ENCODE measurements around the gene CCDC85B. TPM values are rescaled to one million over a fixed set of nuclear protein-coding genes. Genes with fewer than 3 reads are reported as not detected.
A peak's percentile ranks its signal among the peaks of the same experiment; 100 is the strongest.

CCDC85B gene
- total and polyA plus RNA-seq, 2 of the 13 experiments (the other 11 are each of a cell fraction or from before 2014, with no cell fraction given) = 8.2 to 19.5 TPM

GRCh38 chr11:65873318-65874156 is 16.9 kb upstream of the CCDC85B start (continued):
- TF ChIP-seq RXRB (CRISPR knock-in tag; IDR thresholded peaks at IDR 0.05; ENCODE audit: borderline replicate concordance) (peak; percentile 72; the same call in 1 of the 2 replicates), CEBPB (IDR thresholded peaks at IDR 0.05; ENCODE audit: borderline replicate concordance, low read depth, low read length) (no peak), ATAD3A (CRISPR knock-in tag; IDR thresholded peaks at IDR 0.05) (no peak), ZNF747 (CRISPR knock-in tag; IDR thresholded peaks at IDR 0.05; ENCODE audit: borderline replicate concordance) (no peak), DNMT1 (CRISPR knock-in tag; IDR thresholded peaks at IDR 0.05) (0 out of 2 replicates have a peak, but pooled peaks have one; percentile 58), PAF1 (CRISPR knock-in tag; IDR thresholded peaks at IDR 0.05) (no peak), GABPA (IDR thresholded peaks at IDR 0.05; ENCODE audit: low read depth, low read length) (peak; percentile 47; the same call in 1 of the 2 replicates), GABPA (CRISPR knock-in tag; IDR thresholded peaks at IDR 0.05; ENCODE audit: low read depth) (peak; percentile 72), KAT7 (CRISPR knock-in tag; IDR thresholded peaks at IDR 0.05; ENCODE audit: borderline replicate concordance) (no peak), ZC3H4 (CRISPR knock-in tag; IDR thresholded peaks at IDR 0.05; ENCODE audit: borderline replicate concordance) (no peak), ZC3H13 (CRISPR knock-in tag; IDR thresholded peaks at IDR 0.05) (peak; percentile 57), KDM1A (CRISPR knock-in tag; IDR thresholded peaks at IDR 0.05) (peak; percentile 21; the same call in 1 of the 2 replicates), RFX1 (IDR thresholded peaks at IDR 0.05) (no peak), POLR2G (IDR thresholded peaks at IDR 0.05; ENCODE audit: low read depth, low read length) (peak; percentile 66; the same call in 1 of the 2 replicates), ZBTB26 (CRISPR knock-in tag; IDR thresholded peaks at IDR 0.05; ENCODE audit: borderline replicate concordance) (no peak), ZFYVE20 (CRISPR knock-in tag; IDR thresholded peaks at IDR 0.05; ENCODE audit: borderline replicate concordance, low read depth) (no peak), KLF16 (CRISPR knock-in tag; IDR thresholded peaks at IDR 0.05) (peak in 1 of 2 experiments; percentile 56; a peak in 1 of 4 replicates), E2F2 (CRISPR knock-in tag; IDR thresholded peaks at IDR 0.05; ENCODE audit: borderline replicate concordance) (no peak), ZNF672 (CRISPR knock-in tag; IDR thresholded peaks at IDR 0.05) (peak; percentile 68; the same call in 1 of the 2 replicates), EZH2 (conservative IDR thresholded peaks at IDR 0.05; ENCODE audit: low read depth, low read length) (no peak), TP53 (CRISPR knock-in tag; conservative IDR thresholded peaks at IDR 0.05) (no peak), TCF7 (IDR thresholded peaks at IDR 0.05; ENCODE audit: low read depth) (no peak), HOXA9 (CRISPR knock-in tag; IDR thresholded peaks at IDR 0.05; ENCODE audit: borderline replicate concordance) (no peak), SPEN (CRISPR knock-in tag; IDR thresholded peaks at IDR 0.05; ENCODE audit: low read depth) (peak; percentile 55; the same call in 1 of the 2 replicates), ZNF777 (CRISPR knock-in tag; IDR thresholded peaks at IDR 0.05) (no peak), IKZF4 (CRISPR knock-in tag; IDR thresholded peaks at IDR 0.05; ENCODE audit: borderline replicate concordance, low read depth, not compliant biosample characterization) (no peak)

Data from HepG2 (cell line).